GM12878 (cell line): ENCODE results near the gene ABCA4. TPM values are rescaled to one million over a fixed set of nuclear protein-coding genes. Genes with fewer than 3 reads are reported as not detected.

ENCODE experiments used
- ATAC-seq: fragments of 200-7000 bp; cut with Tn5 transposase; 3 replicates; pipeline ENCODE4 v1.9.1; 2020; ENCODE audit warnings: mild to moderate bottlenecking, moderate library complexity
- BruUV-seq: library from RNA; stranded (reverse); fragments of 400-500 nt; replicated peaks from 2 replicates; lab custom pipeline; 2021; lab: Mats Ljungman, UMichigan
- CTCF ChIA-PET: fragments of 300-600 bp; sonication (Branson Sonifier 250); formaldehyde crosslinking; extraction: SDS; loops from one replicate; lab custom pipeline; 2021; ENCODE audit warnings: inconsistent platforms; lab: Yijun Ruan, JAX
- POLR2A ChIA-PET: fragments of 350-600 bp; formaldehyde crosslinking; extraction: SDS; loops from one replicate; lab custom pipeline; 2021; ENCODE audit warnings: inconsistent platforms; lab: Charles Lee
- RAD21 ChIA-PET: fragments of 300-600 bp; sonication (Branson Sonifier 250); formaldehyde crosslinking; loops from one replicate; lab custom pipeline; 2023; ENCODE audit warnings: antibody characterized with exemption; ENCODE audit not compliant: unreplicated experiment; lab: Charles Lee
- SMC1A ChIA-PET: fragments of 300-600 bp; sonication (Branson Sonifier 250); formaldehyde crosslinking; loops from one replicate; lab custom pipeline; 2023; ENCODE audit not compliant: unreplicated experiment, uncharacterized antibody; lab: Charles Lee
- DNase-seq: peaks from one replicate; pipeline ENCODE4 v3.0.0-alpha.2; 2011; ENCODE audit warnings: low read depth, low spot score
- FAIRE-seq: peaks from 3 replicates; lab custom pipeline; 2011; peaks lifted over from hg19 to GRCh38; lab: Jason Lieb, UNC
- H2AFZ ChIP-seq: 2 replicates; pipeline ENCODE4 v1.6.0; 2011; ENCODE audit warnings: low read depth, low read length, control low read depth; ENCODE audit not compliant: control insufficient read depth
- H3K27ac ChIP-seq: 2 replicates; pipeline ENCODE4 v1.5.1; 2011; ENCODE audit warnings: control low read depth; ENCODE audit not compliant: control insufficient read depth, insufficient read depth
- H3K27me3 ChIP-seq, 2 experiments: replicated peaks in 1 of 2; 2 replicates each; pipeline versions ENCODE4 v1.6.0 to v1.6.1; 2011; ENCODE audit warnings: low read length in 1 of 2; ENCODE audit not compliant: control insufficient read depth in 2 of 2, insufficient read depth in 2 of 2
- H3K36me3 ChIP-seq, 2 experiments: 2 replicates each; pipeline ENCODE4 v1.5.1; 2011; ENCODE audit warnings: low read length in 1 of 2; ENCODE audit not compliant: control insufficient read depth in 2 of 2, insufficient read depth in 2 of 2
- H3K4me1 ChIP-seq: 2 replicates; pipeline ENCODE4 v1.6.1; 2011; ENCODE audit warnings: mild to moderate bottlenecking, low read length, moderate library complexity, mixed read lengths; ENCODE audit not compliant: control insufficient read depth, insufficient read depth
- H3K4me2 ChIP-seq: 2 replicates; pipeline ENCODE4 v1.6.0; 2011; ENCODE audit warnings: control low read depth; ENCODE audit not compliant: control insufficient read depth, insufficient read depth
- H3K4me3 ChIP-seq: fragments of 200-600 bp; sonication (generic); 2 replicates; pipeline ENCODE4 v1.5.1; 2016
- H3K79me2 ChIP-seq: 2 replicates; pipeline ENCODE4 v1.6.0; 2011; ENCODE audit warnings: low read length; ENCODE audit not compliant: control insufficient read depth, insufficient read depth
- H3K9ac ChIP-seq: 2 replicates; pipeline ENCODE4 v1.8.0; 2011; ENCODE audit warnings: low read length, control low read depth, mixed read lengths; ENCODE audit not compliant: control insufficient read depth, insufficient read depth
- H3K9me3 ChIP-seq: replicated peaks from 3 replicates; pipeline ENCODE4 v1.5.1; 2011; ENCODE audit warnings: mild to moderate bottlenecking, low read length; ENCODE audit not compliant: control insufficient read depth, insufficient read depth
- H4K20me1 ChIP-seq: 2 replicates; pipeline ENCODE4 v1.6.0; 2011; ENCODE audit not compliant: control insufficient read depth, insufficient read depth
- CREB1 ChIP-seq: IDR thresholded peaks from 2 replicates; pipeline ENCODE4 v1.6.1; 2012; ENCODE audit warnings: low read depth, mild to moderate bottlenecking, inconsistent platforms
- E4F1 ChIP-seq: fragments of 450-650 bp; IDR thresholded peaks from 2 replicates; pipeline ENCODE4 v1.6.1; 2018; ENCODE audit warnings: borderline replicate concordance, mild to moderate bottlenecking; ENCODE audit not compliant: partially characterized antibody
- FOXM1 ChIP-seq: IDR thresholded peaks from 2 replicates; pipeline ENCODE4 v1.6.1; 2012; ENCODE audit warnings: low read depth, mild to moderate bottlenecking, inconsistent platforms, low read length, moderate library complexity
- HCFC1 ChIP-seq: fragments of 150-350 bp; IDR thresholded peaks from 2 replicates; pipeline ENCODE4 v1.6.1; 2014; ENCODE audit warnings: low read length
- LARP7 ChIP-seq: fragments of 450-650 bp; IDR thresholded peaks from 2 replicates; pipeline ENCODE4 v1.6.1; 2017; ENCODE audit warnings: mild to moderate bottlenecking
- MLLT1 ChIP-seq: fragments of 450-650 bp; IDR thresholded peaks from 2 replicates; pipeline ENCODE4 v1.6.1; 2016; ENCODE audit warnings: mild to moderate bottlenecking
- NBN ChIP-seq: fragments of 450-650 bp; IDR thresholded peaks from 2 replicates; pipeline ENCODE4 v1.6.1; 2016
- PRDM15 ChIP-seq: fragments of 450-650 bp; formaldehyde crosslinking; IDR thresholded peaks from 2 replicates; pipeline ENCODE4 v1.4.0; 2020; ENCODE audit warnings: mild to moderate bottlenecking, moderate library complexity
- RUNX3 ChIP-seq: IDR thresholded peaks from 2 replicates; pipeline ENCODE4 v1.6.1; 2012; ENCODE audit warnings: low read length, inconsistent platforms
- SP1 ChIP-seq: IDR thresholded peaks from one replicate; pipeline ENCODE4 v1.6.1; 2011; ENCODE audit warnings: low read depth, low read length
- WGBS: methylation state at CpG from one replicate; pipeline ENCODE4 v1.1.6; 2016; ENCODE audit warnings: low lambda C conversion rate; ENCODE audit not compliant: insufficient replicate concordance, insufficient coverage; ENCODE audit errors: missing lambda C conversion rate; 5-methylcytosine and 5-hydroxymethylcytosine counted together
- in situ Hi-C: fragments of 300-500 bp; cut with MboI; formaldehyde crosslinking; loops from 9 replicates; pipeline ENCODE4 v1.14.3; 2018; ENCODE audit warnings: mixed read lengths
- intact Hi-C: fragments of 100-400 bp; cut with micrococcal nuclease; formaldehyde crosslinking; loops from one replicate; pipeline ENCODE4 v1.14.2; 2022; ENCODE audit not compliant: unreplicated experiment
- polyA plus RNA-seq, 11 experiments: library from polyadenylated mRNA; depleted of rRNA in 4 of 11; unstranded in 6 of 11; stranded (reverse) in 5 of 11; fragments of >200 nt; fragmentation: Nextera tagmentation in 4 of 11; fragmentation: Illumina TruSeq in 1 of 11; extraction: Ambion mirVana in 4 of 11; extraction: Trizol in 1 of 11; gene quantifications; 1 replicate in 1 of 11; 2 replicates in 10 of 11; pipeline versions ENCODE4 v1.2.1 to v1.2.3, GENCODE V29; 2011 to 2016; ENCODE audit warnings: inconsistent platforms in 2 of 11, missing spikeins in 2 of 11, low read depth in 1 of 11
- total RNA-seq, 4 experiments: library from RNA; depleted of rRNA in 3 of 4; stranded (reverse); fragments of >200 nt in 3 of 4; fragmentation: Illumina TruSeq in 1 of 4; extraction: Trizol in 1 of 4; gene quantifications; 2 replicates each; pipeline versions ENCODE4 v1.2.1 to v1.2.3, GENCODE V29; 2013 to 2021
- TF ChIP-seq, protein P1 (sequence below): fragments of 450-650 bp; IDR thresholded peaks from 2 replicates; pipeline ENCODE4 v1.6.1; 2017; ENCODE audit warnings: mild to moderate bottlenecking, moderate library complexity

The ABCA4 gene
- total and polyA plus RNA-seq, 10 of the 15 experiments (the other 5 are each of a cell fraction or from before 2014, with no cell fraction given), result 0.03 to 0.28 (median 0.11) TPM; not detected in 3

- no peaks in the 10 kb centered on the region for H3K36me3 ChIP-seq
- ChIA-PET RAD21 (interaction anchor here (2.4 kb wide), 1 partner anchor 299 kb away, joined by 14 read pairs; no protein-coding TSS in a partner anchor), POLR2A (interaction anchor here (0.6 to 0.7 kb wide), 3 partner anchors 8 to 380 kb away, joined by 3 to 5 read pairs (median 3); no protein-coding TSS in a partner anchor), SMC1A (interaction anchor here (0.7 to 7.0 kb wide), 7 partner anchors 10 to 1029 kb away, joined by 3 to 33 read pairs (median 3); no protein-coding TSS in a partner anchor), CTCF (interaction anchor here (0.6 to 9.6 kb wide), 8 partner anchors 10 to 616 kb away, joined by 3 to 152 read pairs (median 4); no protein-coding TSS in a partner anchor)
- intact Hi-C loops, result no loop called here
- 9% methylated on average over 6 of the region's 6 CpGs for WGBS
- no peaks in the 10 kb centered on the region; a peak in 1 of 4 replicates for H3K27me3 ChIP-seq
- H3K4me2 ChIP-seq, result no peak overlapping the region; the same call in 1 of the 2 replicates
- no TSS peak for BruUV-seq
- no peak for DNase-seq
- 0 out of 2 replicates have a peak, but pooled peaks cover 4% of the 10 kb centered on the region for H4K20me1 ChIP-seq
- no peak for ATAC-seq
- H2AFZ ChIP-seq, result no peak overlapping the region
- no peaks in the 10 kb centered on the region for H3K9me3 ChIP-seq
- no peak overlapping the region for H3K9ac ChIP-seq
- H3K27ac ChIP-seq, result no peak overlapping the region
- FAIRE-seq, result no peak
- no peaks in the 10 kb centered on the region for H3K79me2 ChIP-seq
- H3K4me1 ChIP-seq, result peaks cover 6% of the 10 kb centered on the region; the same call in 1 of the 2 replicates
- H3K4me3 ChIP-seq, result no peak overlapping the region
- in situ Hi-C loops, result no loop called here
- TF ChIP-seq E4F1, result no peak
- TF ChIP-seq NBN, result no peak
- TF ChIP-seq MLLT1, result no peak
- TF ChIP-seq HCFC1, result no peak
- TF ChIP-seq RUNX3, result peak; percentile 87
- no peak for TF ChIP-seq SP1
- TF ChIP-seq FOXM1, result peak; percentile 52; the same call in 1 of the 2 replicates
- TF ChIP-seq LARP7, result no peak
- TF ChIP-seq CREB1, result peak; percentile 39; the same call in 1 of the 2 replicates
- TF ChIP-seq, protein P1, sequence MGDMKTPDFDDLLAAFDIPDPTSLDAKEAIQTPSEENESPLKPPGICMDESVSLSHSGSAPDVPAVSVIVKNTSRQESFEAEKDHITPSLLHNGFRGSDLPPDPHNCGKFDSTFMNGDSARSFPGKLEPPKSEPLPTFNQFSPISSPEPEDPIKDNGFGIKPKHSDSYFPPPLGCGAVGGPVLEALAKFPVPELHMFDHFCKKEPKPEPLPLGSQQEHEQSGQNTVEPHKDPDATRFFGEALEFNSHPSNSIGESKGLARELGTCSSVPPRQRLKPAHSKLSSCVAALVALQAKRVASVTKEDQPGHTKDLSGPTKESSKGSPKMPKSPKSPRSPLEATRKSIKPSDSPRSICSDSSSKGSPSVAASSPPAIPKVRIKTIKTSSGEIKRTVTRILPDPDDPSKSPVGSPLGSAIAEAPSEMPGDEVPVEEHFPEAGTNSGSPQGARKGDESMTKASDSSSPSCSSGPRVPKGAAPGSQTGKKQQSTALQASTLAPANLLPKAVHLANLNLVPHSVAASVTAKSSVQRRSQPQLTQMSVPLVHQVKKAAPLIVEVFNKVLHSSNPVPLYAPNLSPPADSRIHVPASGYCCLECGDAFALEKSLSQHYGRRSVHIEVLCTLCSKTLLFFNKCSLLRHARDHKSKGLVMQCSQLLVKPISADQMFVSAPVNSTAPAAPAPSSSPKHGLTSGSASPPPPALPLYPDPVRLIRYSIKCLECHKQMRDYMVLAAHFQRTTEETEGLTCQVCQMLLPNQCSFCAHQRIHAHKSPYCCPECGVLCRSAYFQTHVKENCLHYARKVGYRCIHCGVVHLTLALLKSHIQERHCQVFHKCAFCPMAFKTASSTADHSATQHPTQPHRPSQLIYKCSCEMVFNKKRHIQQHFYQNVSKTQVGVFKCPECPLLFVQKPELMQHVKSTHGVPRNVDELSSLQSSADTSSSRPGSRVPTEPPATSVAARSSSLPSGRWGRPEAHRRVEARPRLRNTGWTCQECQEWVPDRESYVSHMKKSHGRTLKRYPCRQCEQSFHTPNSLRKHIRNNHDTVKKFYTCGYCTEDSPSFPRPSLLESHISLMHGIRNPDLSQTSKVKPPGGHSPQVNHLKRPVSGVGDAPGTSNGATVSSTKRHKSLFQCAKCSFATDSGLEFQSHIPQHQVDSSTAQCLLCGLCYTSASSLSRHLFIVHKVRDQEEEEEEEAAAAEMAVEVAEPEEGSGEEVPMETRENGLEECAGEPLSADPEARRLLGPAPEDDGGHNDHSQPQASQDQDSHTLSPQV, result no peak
- no peak for TF ChIP-seq PRDM15
These were observed 84.2 kb downstream of the ABCA4 start for GRCh38 chr1:94036730-94037129.
